ENCODE data around the gene UPB1.

The UPB1 gene

DNA sequence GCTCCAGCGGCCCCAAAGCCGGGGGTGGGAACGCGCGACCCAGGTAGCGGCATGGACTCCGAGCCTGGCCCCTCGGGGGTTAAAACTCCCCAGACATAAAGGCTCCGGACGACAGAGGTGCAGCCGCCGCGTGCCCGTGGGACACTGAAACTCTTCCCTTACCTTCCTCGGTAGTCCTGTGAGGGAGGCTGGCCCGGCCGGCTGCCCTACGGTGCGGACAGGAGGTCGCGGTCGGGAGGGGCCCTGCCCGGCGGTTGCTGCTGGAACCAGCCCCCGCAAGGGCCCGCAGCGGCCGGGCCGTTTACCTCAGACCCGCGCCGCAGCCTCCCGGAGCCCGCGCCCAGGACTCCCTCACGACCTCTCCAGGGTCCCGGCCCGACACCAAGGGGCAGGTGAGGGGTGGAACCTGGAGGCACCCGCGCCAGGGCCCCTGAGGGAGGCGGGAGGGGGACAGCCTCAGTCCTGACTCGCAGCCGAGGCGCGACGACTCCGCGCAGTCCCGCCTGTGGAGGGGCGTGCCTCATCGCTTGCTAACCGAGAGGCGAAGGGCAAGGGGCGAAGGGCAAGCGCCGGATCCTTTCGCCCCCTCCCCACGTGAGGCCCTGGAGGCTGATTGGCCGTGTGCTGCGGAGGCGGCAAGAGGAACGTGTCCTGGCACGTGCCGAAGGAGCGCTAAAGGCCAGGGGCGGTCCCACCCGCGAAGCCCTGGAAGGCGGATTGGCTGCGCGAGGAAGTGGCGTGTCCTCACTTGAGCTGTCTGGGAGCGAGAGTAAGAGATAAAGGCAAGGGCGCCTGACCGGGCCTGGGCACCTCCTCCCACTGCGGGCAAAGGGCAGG is at the start of gene UPB1:
Gene UPB1 (plus strand): TSS at position 805 of the 837 bp plus-strand sequence. CDS start 72 bp downstream, outside the sequence.
- DNase-seq (ENCODE audit: low read depth in 1 of 2, low spot score in 1 of 2) = no peak

GRCh38 chr22:24445481-24446259 is 49.5 kb upstream of the UPB1 start:
- DNase-seq (ENCODE audit: low read depth in 1 of 2, low spot score in 1 of 2) = no peak

DNA sequence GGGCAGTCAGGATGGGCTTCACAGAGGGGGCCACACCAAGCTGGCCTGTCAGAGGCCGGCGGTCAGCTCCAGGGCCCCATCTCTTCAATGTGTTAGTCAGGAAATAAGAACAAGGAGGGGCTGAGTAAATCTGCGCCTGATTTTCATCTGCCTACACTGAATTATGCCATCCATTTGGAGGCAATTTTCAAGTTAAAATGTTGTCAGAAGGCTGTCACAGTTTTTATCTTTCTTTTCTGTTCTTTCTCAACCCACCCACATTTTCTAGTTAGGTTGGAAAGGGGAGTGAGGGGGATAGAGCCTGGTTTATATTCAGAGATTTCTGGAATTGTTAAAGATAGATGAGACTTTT is 48.9 kb upstream of the UPB1 start:
- no peak for DNase-seq (ENCODE audit: low read depth in 1 of 2, low spot score in 1 of 2)

GRCh38 chr22:24450610-24451009 is 44.5 kb upstream of the UPB1 start:
- no peak for DNase-seq (ENCODE audit: low read depth in 1 of 2, low spot score in 1 of 2)

DNA sequence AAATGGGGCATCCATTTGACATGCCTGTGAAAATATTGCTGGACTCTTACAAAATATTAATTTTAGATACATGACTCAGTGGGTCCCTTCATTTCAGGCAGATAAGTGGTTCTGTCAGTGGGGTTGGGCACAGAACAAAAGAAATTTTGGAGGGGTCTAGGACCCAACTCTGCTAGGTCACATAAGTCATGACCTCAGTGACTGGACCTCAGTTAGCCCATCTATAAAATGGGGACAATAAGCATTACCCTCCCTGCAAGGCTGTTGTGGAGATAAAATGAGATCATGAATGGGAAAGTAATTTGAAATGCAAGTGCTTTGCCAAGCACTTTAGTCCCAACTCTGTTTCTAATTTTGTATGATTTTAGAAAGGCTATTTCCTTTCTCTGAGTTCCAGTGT is 44.0 kb upstream of the UPB1 start:
- DNase-seq (ENCODE audit: low read depth in 1 of 2, low spot score in 1 of 2) = no peak

GRCh38 chr22:24453853-24454252 is 41.3 kb upstream of the UPB1 start:
- no peak for DNase-seq (ENCODE audit: low read depth in 1 of 2, low spot score in 1 of 2)

DNA sequence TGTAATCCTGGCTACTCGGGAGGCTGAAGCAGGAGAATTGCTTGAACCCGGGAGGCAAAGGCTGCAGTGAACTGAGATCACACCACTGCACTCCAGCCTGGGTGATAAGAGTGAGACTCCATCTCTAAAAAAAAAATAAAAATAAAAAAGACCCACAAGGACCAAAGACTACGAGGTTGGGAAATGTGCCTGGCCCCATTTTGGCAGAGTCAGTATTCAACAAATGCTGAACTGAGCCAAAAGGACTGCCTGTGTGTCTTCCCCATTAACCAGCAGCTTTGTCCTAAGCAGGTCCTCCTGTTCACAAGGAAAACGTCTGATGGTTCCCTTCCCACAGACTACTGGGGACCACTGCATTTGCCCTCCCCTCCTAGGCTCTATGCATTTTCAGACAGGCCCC is 40.1 kb upstream of the UPB1 start:
- DNase-seq (ENCODE audit: low read depth in 1 of 2, low spot score in 1 of 2) = no peak

- DNase-seq (ENCODE audit: low read depth in 1 of 2, low spot score in 1 of 2) = no peak
Observed at GRCh38 chr22:24455751-24456426, 39.2 kb upstream of the UPB1 start.

- no peak for DNase-seq (ENCODE audit: low read depth in 1 of 2, low spot score in 1 of 2)
Observed at GRCh38 chr22:24457894-24458420, 37.2 kb upstream of the UPB1 start.

DNA sequence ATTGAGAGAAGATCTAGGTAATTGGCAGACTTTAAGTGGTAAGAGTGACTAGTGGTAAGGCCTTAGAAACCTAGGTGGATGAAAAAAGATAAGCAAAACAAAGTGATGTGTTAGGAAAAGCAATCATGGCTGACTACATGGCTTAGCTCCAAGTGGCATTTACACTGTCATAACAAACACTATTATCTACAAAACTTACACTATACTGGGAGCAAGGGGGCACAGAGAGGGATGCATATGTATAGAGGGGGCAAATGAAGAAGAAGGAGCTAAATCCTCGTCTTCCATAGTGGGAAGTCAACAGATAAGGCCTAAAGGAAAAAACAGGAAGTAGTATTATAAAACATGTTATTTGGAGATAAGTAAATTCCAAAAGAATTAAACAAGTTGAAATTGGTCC is 35.2 kb upstream of the UPB1 start:
- DNase-seq (ENCODE audit: low read depth in 1 of 2, low spot score in 1 of 2) = no peak

- no peak for DNase-seq (ENCODE audit: low read depth in 1 of 2, low spot score in 1 of 2)
Observed at GRCh38 chr22:24460418-24461089, 34.6 kb upstream of the UPB1 start.

- no peak for DNase-seq (ENCODE audit: low read depth in 1 of 2, low spot score in 1 of 2)
Observed at GRCh38 chr22:24463071-24463760, 31.9 kb upstream of the UPB1 start.

- no peak for DNase-seq (ENCODE audit: low read depth in 1 of 2, low spot score in 1 of 2)
Observed at GRCh38 chr22:24465566-24465965, 29.6 kb upstream of the UPB1 start.

DNA sequence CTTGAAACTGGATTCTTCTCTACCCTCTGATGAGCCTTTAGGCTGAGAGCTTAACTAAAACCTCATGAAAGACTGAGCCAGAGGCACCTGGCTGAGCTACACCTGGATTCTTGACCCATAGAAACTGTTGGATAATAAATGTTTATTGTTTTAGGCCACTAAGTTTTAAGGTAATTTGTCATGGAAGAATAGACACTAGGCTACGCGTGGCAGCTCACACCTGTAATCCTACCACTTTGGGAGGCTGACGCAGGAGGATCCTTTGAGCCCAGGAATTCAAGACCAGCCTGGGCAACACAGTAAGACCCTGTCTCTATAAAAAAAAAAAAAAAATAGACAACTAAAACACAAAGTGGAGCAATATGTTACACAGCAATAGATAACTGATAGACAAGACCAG is 29.2 kb upstream of the UPB1 start:
- DNase-seq (ENCODE audit: low read depth in 1 of 2, low spot score in 1 of 2) = no peak

- no peak for DNase-seq (ENCODE audit: low read depth in 1 of 2, low spot score in 1 of 2)
Observed at GRCh38 chr22:24466716-24467328, 28.3 kb upstream of the UPB1 start.

DNA sequence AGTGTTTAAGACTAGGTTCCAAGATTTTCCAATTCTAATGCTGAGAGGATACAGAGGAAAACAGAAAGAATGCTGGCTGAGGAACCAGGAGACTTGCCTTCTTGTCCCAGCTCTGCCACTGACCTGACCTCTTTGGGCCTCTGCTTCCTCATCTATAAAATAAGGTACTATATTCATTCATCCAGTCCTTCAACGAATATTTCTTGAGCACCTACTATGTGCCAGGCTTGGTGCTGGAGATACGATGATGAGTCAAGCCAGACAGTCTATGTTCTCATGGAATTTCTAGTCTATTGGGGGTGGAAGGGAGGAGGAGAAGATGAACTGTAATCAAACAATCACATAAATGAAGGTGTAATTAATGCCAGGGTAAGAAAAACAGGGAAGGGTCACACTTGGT is 27.8 kb upstream of the UPB1 start:
- DNase-seq (ENCODE audit: low read depth in 1 of 2, low spot score in 1 of 2) = no peak

DNA sequence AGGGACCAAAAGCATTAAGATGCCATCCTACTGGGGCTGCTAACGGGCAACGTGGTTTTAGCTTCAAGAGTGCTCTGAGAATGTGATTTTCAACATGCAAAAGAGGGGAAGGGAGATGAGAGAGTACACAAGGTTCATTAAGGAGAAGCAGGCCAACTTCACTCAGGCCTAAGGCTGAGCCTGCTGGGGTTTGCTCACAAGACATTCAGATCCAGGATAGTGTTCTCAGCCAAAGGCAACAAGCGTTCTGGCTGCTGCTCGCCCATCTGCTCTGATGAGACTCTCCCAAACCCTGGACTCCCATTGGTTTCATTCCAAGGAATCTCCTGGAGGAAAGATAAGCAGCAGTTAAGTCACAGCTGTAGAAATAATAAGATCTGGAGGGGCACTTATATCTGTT is 23.6 kb upstream of the UPB1 start:
- DNase-seq (ENCODE audit: low read depth in 1 of 2, low spot score in 1 of 2) = no peak

GRCh38 chr22:24473284-24473683 is 21.8 kb upstream of the UPB1 start:
- no peak for DNase-seq (ENCODE audit: low read depth in 1 of 2, low spot score in 1 of 2)

- DNase-seq (ENCODE audit: low read depth in 1 of 2, low spot score in 1 of 2) = no peak
Observed at GRCh38 chr22:24474221-24474620, 20.9 kb upstream of the UPB1 start.

DNA sequence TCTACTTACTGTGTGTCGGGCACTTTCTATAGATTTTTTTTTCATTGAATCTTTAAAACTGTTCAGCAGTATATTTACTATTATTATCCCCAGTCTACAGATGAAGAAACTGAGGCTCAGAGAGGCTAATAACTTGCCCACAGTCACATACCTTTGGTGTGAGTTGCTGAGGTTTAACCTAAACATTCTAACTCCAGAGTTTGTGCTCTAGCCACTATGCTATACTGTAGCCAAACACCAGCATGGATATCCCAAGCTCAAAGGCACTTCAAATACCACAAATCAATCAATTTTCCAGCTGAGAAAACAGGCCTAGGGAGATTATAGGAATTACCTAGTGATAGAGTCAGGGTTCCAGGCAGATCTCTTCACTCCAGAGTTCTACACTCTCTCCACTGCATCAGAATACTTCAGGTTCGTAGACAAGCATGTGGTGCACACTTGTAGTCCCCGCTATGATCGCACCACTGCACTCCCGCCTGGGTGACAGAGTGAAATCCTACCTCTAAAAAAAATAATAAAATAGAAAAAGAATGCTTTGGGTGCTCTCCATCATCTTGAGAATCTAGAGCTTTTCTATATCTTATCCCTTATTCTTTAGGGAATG is 20.4 kb upstream of the UPB1 start:
- no peak for DNase-seq (ENCODE audit: low read depth in 1 of 2, low spot score in 1 of 2)
